ENCODE measurements around the gene CHGA. TPM values are rescaled to one million over a fixed set of nuclear protein-coding genes. Genes with fewer than 3 reads are reported as not detected.

Gene CHGA
- total RNA-seq, 1 donor from 2014 or later: 1,527 TPM

- no peak overlapping the region for H3K27ac Mint-ChIP-seq
- no peak for DNase-seq (ENCODE audit: extremely low spot score, unreplicated experiment)
- H3K27me3 Mint-ChIP-seq: peaks cover 46% of the 10 kb centered on the region
- no peaks in the 10 kb centered on the region for H3K9me3 Mint-ChIP-seq
- H3K4me3 Mint-ChIP-seq: no peak overlapping the region
- H3K4me1 Mint-ChIP-seq (ENCODE audit: unreplicated experiment): no peaks in the 10 kb centered on the region
- TF ChIP-seq CTCF (conservative IDR thresholded peaks at IDR 0.05): no peak
- no peaks in the 10 kb centered on the region for H3K36me3 Mint-ChIP-seq
Observed at GRCh38 chr14:92887157-92887556, 35.8 kb upstream of the CHGA start.

- no peak for TF ChIP-seq CTCF (conservative IDR thresholded peaks at IDR 0.05)
- H3K4me3 Mint-ChIP-seq: no peak overlapping the region
- no peak overlapping the region for H3K27ac Mint-ChIP-seq
- H3K4me1 Mint-ChIP-seq (ENCODE audit: unreplicated experiment): no peaks in the 10 kb centered on the region
- no peak for DNase-seq (ENCODE audit: extremely low spot score, unreplicated experiment)
- H3K9me3 Mint-ChIP-seq: no peaks in the 10 kb centered on the region
- H3K36me3 Mint-ChIP-seq: no peaks in the 10 kb centered on the region
- H3K27me3 Mint-ChIP-seq: peaks cover 46% of the 10 kb centered on the region
Observed at GRCh38 chr14:92888896-92889295, 34.1 kb upstream of the CHGA start.

- H3K27me3 Mint-ChIP-seq: peaks cover 35% of the 10 kb centered on the region
- no peaks in the 10 kb centered on the region for H3K36me3 Mint-ChIP-seq
- H3K4me1 Mint-ChIP-seq (ENCODE audit: unreplicated experiment): no peaks in the 10 kb centered on the region
- TF ChIP-seq CTCF (conservative IDR thresholded peaks at IDR 0.05): no peak
- H3K9me3 Mint-ChIP-seq: no peaks in the 10 kb centered on the region
- DNase-seq (ENCODE audit: extremely low spot score, unreplicated experiment): no peak
- H3K4me3 Mint-ChIP-seq: no peak overlapping the region
- peak overlapping the region; percentile 59 for H3K27ac Mint-ChIP-seq
Observed at GRCh38 chr14:92890830-92891588, 31.9 kb upstream of the CHGA start.

GRCh38 chr14:92892589-92892988, 30.4 kb upstream of the CHGA start:
- no peak for TF ChIP-seq CTCF (conservative IDR thresholded peaks at IDR 0.05)
- Mint-ChIP-seq H3K27ac (no peak overlapping the region), H3K4me3 (no peak overlapping the region), H3K36me3 (no peaks in the 10 kb centered on the region), H3K9me3 (no peaks in the 10 kb centered on the region), H3K27me3 (peaks cover 34% of the 10 kb centered on the region), H3K4me1 (ENCODE audit: unreplicated experiment) (no peaks in the 10 kb centered on the region)
- DNase-seq (ENCODE audit: extremely low spot score, unreplicated experiment): no peak

GRCh38 chr14:92895352-92895878, 27.5 kb upstream of the CHGA start:
- Mint-ChIP-seq H3K36me3 (no peaks in the 10 kb centered on the region), H3K9me3 (no peaks in the 10 kb centered on the region), H3K27ac (no peak overlapping the region), H3K27me3 (peaks cover 13% of the 10 kb centered on the region), H3K4me3 (no peak overlapping the region), H3K4me1 (ENCODE audit: unreplicated experiment) (no peaks in the 10 kb centered on the region)
- DNase-seq (ENCODE audit: extremely low spot score, unreplicated experiment): no peak
- no peak for TF ChIP-seq CTCF (conservative IDR thresholded peaks at IDR 0.05)
